Stimulated activated CD4-positive, alpha-beta T cell treated with anti-CD3 and anti-CD28 coated beads, Interleukin-4, amount 100 ng/mL, for 48 hours (primary cell): ENCODE results near the gene PIK3R2.

Experiments used
- DNase-seq, 2 donors: peaks; one replicate each; pipeline ENCODE4 v3.0.0-alpha.2; 2020; ENCODE audit warnings: low read depth in 2 of 2

PIK3R2 gene

DNA sequence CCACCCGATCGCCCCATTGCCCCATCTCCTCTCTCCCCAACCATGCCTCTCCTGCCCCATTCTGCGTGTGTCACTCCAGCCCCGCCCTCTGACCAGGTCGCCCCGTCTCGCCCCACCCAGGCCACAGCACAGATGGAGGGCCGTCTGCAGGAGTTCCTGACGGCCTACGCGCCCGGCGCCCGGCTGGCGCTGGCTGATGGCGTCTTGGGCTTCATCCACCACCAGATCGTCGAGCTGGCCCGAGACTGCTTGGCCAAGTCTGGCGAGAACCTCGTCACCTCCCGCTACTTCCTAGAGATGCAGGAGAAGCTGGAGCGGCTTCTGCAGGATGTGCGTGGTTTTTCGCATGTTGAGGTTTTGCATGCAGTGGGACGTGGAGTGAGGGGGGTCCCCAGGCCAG is 29.1 kb upstream of the PIK3R2 start:
- no peak for DNase-seq

DNA sequence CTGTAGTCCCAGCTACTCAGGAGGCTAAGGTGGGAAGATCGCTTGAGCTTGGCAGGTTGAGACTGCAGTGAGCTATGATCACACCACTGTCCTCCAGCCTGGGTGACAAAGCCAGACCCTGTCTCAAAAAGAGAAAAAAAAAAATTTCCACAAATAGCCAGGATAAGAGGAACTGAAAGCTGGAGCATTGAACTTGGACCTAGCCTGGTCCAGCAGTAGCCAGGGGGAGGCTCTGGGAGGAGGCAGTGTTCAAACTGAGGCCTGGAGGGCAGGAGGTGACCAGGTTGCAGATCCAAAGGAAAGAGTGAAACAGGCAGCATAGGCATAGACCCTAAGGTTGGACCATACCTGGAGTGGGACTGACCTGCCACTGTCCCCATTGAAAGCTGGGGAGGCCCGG is 26.9 kb upstream of the PIK3R2 start:
- no peak for DNase-seq

DNA sequence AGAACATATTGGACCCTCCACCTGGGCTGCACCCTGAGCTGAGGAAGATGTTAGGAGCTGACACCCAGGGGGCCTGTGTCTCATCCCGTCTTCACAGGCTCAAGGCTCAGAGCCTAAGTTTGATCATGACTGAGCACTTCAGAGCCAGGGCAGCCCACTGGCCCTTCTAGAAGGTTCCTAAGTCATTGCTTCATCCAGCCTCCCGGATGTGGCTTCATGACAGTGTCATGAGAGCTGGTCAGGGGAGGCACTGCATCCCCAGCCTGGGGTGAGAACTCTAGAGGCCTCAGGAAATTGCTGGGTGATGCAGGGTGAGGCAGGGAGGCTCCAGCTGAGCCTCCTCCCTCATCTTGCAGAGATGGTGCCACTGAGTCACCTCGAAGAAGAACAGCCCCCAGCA is 24.9 kb upstream of the PIK3R2 start:
- DNase-seq = no peak

DNA sequence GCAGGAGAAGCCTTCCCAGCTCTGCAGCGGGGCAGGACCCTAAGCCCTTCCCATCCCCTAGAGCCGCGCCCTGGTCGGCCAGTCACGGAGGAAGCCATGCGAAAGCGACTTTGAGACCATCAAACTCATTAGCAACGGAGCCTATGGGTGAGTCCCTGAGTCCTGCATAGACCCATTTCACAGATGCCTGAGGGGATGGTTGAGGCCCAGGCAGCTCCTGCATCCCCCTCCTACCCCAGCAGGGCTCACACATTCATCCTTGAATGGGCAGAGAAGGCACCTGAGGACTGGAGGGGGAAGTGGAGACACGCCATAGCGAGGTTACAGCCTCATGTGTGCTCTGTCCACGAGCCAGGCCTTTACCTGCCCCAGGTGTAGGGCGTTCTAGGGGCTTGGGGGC is 24.2 kb upstream of the PIK3R2 start:
- no peak for DNase-seq

DNA sequence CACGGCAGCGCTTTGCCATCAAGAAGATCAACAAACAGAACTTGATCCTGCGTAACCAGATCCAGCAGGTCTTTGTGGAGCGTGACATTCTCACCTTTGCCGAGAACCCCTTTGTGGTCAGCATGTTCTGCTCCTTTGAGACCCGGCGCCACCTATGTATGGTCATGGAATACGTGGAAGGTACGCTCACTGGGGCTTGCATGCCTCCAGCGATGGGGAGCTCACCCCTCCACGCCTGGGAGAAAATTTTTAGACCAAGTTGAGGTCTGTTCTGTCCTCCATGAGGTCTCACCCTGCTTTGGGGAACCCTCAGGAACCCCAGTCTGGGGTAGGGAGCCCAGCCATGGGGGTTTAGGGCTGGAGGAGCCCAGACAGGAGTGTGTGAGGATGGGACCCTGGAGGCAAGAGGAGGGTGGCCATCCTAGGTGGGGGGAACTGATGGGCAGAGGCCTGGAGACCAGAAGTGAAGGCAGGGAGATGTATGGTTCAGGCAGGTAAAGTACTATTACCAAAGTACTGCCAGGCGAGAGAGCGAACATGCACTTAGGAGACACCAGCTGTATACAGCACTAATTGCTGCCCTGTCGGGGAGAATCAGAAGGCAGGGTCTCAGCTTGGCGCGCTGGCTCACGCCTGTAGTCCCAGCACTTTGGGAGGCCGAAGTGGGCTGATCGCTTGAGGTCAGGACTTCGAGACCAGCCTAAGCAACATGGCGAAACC is 22.3 kb upstream of the PIK3R2 start:
- DNase-seq = no peak

DNA sequence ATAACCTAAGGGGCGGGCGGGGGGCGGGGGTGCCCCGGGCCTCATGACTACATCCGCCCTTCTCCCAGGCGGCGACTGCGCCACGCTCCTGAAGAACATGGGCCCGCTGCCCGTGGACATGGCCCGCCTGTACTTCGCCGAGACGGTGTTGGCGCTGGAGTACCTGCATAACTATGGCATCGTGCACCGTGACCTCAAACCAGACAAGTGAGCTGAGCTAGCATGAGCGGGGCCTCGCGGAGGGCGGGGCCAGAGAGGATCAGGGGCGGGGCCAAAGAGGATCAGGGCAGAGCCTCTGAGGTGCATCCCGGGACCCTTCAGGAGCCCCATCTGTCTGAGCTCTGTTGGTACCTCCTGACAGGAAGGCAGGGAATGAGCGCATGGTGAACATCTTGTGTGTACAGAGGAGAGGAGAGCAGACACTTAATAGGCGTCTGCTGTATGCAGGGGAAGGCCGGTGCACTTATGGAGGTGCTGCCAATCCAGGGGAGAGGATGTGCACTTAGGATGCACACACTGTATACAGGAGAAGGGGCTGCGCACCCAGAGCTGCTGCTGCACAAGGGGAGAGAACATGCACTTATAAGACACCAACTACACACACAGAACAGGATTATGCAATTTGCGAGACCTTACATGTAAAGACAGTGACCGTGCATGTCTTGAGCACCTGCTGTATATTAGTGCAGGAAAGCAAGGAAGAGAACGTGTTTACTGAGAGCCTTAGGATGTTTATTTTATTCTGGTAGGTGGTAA is 20.9 kb upstream of the PIK3R2 start:
- DNase-seq = no peak

DNA sequence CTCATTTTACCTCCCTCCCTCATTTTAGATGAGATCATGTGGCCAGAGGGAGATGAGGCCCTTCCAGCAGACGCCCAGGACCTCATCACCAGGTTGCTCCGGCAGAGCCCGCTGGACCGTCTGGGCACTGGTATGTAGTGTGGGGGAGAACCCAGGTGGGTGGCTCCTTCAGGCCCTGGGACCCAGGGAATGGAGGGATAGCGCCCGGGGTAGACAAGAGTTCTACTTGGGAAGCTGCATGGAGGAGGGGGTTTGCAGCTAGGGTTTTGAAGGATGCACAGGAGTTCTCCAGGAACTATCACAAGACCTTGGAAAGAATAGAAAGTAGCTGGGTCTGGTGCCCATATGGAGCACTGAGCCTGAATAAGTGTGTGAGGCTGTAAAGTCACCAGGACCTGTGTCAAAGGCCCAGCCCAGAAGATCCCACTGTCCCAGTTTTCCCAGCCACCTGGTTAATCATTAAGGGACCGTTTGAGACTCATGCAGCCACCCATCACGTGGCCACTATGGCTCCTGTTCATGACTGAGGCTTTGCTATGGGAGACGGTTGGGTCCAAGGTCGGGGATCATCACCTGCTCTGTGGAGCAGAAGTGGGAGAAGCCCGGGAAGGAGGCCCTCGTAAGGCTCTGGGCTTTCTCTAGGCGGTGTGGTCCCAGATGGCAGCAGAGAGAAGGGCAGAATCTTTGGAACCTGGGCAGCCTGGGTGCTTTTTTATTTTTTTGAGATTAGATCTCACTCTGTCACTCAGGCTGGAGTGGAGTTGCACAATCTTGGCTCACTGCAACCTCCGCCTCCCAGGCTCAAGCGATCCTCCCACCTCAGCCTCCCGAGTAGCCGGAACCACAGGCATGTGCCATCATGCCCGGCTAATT is 17.0 kb upstream of the PIK3R2 start:
- no peak for DNase-seq

DNA sequence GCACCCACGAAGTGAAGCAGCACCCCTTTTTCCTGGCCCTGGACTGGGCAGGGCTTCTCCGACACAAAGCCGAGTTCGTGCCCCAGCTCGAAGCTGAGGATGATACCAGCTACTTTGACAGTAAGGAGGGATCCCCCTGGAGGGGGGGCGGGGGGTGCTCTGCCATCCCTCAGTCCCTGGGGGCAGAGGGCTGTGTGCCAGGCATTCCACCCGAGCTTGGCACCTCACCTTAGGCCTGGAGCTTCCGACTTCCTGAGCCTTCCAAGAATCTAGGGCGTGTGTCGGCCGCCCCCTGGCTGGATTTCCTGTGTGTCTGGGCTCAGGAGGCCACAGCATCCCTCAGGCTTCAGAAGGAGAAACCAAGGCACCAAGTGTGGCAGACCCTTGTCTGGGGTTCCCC is 15.7 kb upstream of the PIK3R2 start:
- DNase-seq = no peak

DNA sequence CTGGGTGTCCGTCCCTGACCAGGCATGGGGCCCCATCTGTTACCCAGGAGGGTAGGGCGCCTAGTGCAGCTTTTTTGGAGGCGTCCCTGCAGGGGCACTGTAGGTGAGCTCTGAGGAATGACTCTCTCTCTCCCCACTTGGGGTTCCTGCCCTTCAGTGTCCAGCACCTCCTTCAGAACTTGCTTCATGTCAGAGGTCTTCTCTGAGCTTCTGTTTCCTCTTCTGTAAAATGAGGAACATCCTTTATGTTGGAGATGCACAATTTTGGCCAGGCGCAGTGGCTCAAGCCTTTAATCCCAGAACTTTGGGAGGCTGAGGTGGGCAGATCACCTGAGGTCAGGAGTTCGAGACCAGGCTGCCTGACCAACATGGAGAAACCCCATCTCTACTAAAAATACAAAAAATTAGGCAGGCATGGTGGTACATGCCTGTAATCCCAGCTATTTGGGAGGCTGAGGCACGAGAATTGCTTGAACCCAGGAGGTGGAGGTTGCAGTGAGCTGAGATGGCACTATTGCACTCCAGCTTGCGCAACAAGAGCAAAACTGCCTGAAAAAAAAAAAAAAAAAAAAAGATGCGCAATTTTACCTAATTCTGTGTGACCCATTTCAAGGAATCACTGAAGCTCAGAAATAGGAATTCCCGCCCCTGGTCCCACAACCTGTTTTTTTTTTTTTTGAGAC is 15.2 kb upstream of the PIK3R2 start:
- DNase-seq = no peak

DNA sequence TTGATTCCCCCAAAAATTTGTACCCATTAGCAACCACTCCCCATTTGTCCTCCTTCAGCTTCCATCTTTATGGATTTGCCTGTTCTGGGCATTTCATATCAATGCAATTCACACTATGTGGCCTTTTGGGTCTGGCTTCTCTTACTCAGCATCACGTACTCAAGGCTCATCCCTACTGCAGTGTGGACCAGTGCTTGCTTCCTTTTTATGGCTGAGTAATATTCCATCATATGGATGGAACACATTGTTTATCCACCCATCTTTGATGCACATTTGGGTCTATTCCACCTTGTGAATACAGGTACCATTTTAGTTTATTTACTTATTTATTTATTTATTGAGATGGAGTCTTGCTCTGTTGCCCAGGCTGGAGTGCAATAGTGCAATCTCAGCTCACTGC is 12.5 kb upstream of the PIK3R2 start:
- DNase-seq = no peak

DNA sequence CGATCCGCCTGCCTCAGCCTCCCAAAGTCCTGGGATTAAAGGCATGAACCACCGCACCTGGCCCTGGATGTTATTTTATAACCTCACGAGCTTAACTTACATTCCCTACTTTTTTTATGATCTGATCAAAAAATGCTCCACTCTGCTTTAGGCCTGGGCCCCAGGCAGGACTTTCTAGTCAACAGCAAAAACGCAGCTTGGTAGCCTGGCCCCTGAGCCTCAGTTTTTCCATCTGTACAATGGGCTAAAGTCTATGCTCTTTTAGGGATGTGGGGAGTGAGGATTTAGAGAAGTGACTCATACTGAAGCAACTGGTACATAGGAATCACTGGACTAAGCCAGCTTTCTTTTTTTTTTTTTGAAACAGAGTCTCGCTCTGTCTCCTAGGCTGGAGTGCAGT is 11.9 kb upstream of the PIK3R2 start:
- no peak for DNase-seq

DNA sequence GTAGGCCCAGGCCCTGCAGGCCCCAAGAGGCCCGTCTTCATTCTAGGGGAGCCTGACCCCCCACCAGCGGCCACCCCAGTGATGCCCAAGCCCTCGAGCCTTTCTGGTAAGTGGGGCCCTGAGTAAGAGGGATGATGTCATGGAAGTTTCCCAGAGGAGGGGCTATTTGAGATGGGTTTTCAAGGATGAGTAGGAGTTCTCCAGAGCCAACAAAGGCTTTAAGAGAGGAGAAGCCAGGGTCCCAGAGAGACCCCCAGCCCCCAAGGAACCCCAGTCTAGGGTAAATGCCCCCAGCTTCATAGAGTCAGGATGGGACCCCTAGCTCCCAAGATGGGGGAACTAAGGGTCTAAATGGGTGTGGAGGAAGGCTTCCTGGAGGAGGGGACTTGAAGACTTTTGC is 9.1 kb upstream of the PIK3R2 start:
- no peak for DNase-seq

DNA sequence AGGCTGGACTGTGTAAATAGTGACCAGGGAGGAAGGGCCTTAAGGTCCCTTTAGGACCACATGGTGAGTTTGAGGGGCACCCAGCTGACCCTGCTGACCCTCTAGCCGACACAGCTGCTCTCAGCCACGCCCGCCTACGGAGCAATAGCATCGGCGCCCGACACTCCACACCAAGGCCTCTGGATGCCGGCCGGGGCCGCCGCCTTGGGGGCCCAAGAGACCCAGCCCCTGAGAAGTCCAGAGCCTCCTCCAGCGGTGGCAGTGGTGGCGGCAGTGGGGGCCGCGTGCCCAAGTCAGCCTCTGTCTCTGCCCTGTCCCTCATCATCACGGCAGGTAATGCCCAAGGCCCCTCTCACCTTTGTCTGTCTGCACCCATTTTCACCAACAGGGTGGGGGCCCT is 8.6 kb upstream of the PIK3R2 start:
- no peak for DNase-seq

DNA sequence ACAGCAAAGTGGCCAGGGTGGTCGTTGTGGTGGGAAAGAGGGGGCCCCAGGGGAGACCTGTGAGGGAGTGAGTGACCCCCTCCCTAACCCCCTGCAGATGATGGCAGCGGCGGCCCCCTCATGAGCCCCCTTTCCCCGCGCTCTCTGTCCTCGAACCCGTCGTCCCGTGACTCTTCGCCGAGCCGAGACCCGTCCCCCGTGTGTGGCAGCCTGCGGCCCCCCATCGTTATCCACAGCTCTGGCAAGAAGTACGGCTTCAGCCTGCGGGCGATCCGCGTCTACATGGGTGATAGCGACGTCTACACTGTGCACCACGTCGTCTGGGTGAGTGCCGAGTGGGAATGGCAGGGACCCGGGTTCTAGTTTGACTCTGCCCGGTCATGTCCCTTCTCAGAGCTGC is 8.1 kb upstream of the PIK3R2 start:
- no peak for DNase-seq

DNA sequence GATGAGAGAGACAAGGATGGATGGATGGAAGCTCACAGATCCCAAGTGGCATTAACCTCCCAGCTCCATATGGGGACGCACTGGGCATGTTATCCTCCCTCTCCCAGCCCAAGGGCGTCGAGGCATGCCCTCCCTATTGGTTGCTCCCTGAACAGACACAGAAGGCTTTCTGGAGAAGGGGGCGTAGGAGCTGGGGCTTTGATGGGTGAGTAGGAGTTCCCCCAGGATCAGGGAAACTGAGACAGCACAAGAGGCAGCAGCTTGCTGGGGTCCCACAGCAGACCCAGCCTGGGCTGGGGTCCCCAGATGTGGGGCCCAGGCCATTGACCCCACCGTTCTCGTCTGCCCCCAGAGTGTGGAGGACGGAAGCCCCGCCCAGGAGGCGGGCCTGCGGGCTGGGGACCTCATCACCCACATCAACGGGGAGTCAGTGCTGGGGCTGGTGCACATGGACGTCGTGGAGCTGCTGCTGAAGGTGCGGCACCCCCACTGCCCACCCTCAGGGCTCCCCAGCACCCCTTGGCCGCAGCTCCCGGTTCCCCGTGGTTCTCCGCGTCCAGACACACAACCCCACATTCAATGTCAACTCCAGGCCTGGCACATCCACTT is 7.5 kb upstream of the PIK3R2 start:
- DNase-seq = no peak

DNA sequence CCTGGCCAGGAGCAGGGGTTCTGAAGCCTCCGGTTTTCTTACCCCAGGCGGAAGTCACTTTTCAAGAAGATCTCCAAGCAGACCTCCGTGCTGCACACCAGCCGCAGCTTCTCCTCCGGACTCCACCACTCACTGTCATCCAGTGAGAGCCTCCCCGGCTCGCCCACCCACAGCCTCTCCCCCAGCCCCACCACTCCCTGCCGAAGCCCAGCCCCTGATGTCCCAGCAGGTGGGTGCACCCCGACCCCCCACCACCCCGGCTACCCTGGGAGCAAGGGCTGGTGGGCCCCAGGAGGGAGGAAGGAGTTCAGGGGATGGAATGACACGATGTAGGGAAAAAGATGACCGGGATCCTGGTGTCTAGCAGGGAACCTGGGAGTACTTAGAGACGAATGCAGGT is 5.6 kb upstream of the PIK3R2 start:
- no peak for DNase-seq

DNA sequence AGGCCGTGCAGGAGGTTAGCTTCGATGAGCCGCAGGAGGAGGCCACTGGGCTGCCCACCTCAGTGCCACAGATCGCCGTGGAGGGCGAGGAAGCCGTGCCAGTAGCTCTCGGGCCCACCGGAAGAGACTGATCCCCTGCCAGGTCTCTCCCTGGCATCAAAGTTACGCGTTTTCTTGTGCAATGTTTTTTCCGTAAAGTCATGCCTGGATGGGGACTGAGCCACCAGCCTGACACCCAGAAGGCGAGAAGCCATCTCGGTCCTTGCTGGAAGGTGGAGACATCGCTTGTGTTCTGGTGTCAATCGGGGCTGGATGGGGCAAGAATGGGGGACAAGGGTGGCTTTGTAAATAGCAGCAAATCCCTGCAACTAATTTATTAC is 3.4 kb upstream of the PIK3R2 start:
- no peak for DNase-seq

DNA sequence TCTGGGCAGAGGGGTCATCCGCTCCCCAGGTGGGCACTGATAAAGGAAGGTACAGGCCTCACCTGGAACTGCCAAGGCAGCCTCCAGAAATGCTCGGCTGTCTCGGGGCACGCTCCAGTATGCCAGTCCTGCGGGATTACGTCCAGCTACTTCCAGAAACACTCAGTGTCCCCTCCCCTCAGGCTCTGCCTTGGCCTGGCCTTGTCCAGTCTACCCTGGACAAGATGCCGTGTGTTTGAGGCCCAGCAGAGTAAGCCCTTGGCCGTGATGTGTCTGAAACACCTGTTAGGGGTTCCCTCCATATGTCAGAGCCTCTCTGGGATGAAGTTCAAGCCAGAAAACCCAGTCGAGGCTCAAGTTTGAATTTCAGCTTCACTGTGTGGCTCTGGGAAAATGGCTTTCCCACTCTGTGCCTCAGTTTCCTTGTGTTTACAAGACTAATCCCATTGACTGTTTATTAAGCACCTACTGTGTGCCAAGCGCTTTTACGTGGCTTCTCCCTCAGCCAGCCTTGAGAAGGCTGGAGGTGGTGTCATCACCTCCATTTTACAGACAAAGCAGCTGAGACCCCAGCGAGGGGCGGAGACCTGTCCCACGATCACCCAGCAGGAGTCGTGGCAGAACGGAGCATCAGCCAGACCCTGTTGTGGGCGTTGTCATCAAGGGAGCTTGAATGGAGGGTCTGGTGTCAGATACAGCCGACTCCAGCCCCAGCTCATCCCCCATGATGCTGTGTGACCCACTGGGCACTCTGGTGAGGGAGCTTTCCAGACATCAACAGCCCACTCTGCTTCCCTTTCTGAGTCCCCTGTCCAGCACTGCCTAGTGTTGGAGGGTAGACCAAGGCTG is 2.0 kb upstream of the PIK3R2 start:
- no peak for DNase-seq

DNA sequence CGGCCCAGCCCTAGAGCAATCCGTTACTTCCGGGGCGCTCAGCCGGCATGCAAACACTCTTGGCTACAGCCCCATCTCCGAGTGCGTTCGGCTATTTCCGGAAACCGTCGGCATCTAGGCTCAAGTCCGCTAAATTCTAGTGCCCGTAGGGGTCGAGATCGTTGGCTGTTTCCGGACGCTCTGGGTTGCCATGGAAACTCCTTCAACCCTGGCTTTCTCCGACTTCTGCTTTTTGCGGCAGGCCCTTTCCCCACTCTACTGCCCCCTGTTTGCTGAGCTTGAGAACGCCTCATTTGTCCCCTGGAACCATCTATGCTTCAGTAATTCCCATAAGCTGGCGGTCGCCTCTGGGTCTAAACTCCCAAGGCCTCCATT is 534 bp upstream of the PIK3R2 start:
- DNase-seq = peak; percentile 98 to 99

DNA sequence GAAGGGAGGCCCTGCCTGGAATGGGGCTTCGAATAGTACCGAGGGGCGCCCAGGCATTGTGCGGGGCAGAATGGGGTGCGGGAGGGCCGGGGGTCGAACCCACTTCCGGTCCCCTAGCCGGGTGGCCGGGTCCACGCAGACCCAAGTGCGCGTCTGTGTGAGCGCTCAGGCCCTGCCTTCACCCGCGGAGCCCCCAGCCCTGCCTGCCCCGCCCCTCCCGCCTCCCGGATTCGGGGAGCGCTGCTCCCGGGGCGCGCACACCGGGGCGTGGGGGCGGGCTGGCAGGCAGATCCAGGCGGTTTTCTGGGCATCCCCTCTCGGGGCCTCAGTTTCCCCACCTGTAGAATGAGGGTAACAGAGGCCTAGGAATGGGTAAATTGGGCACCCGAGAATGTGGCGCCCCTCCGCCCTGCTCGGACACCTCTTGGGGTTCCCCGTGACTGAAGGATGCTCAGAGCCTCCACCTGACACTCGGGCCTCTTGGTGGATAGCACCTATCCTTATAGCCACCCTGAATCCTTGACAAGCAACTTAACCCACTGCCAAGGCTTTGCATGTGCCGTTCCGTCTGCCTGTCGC is 682 bp downstream of the PIK3R2 start:
- DNase-seq = no peak
